K562 (cell line): Measurements from ENCODE around the gene FAM20B. TPM values are rescaled to one million over a fixed set of nuclear protein-coding genes. Genes with fewer than 3 reads are reported as not detected.

Source experiments
- BDP1 ChIP-seq: IDR thresholded peaks from 3 replicates; pipeline ENCODE4 v1.6.1; 2011; ENCODE audit not compliant: insufficient read length, insufficient read depth
- CBX3 ChIP-seq, 2 experiments: IDR thresholded peaks; 1 replicate in 1 of 2; 2 replicates in 1 of 2; pipeline ENCODE4 v1.6.1; 2012; ENCODE audit warnings: inconsistent platforms in 2 of 2, low read length in 2 of 2, borderline replicate concordance in 1 of 2, control low read depth in 1 of 2
- CREB1 ChIP-seq, 2 experiments: sonication (generic) in 1 of 2; formaldehyde crosslinking in 1 of 2; IDR thresholded peaks; 2 replicates each; pipeline versions ENCODE4 v1.6.1 to v1.8.0; 2012 to 2022; ENCODE audit warnings: inconsistent platforms in 1 of 2, mild to moderate bottlenecking in 1 of 2, missing genetic modification reagents in 1 of 2, moderate library complexity in 1 of 2
- FIP1L1 ChIP-seq: fragments of 200-400 bp; formaldehyde crosslinking; IDR thresholded peaks from 2 replicates; pipeline ENCODE4 v1.6.1; 2018; ENCODE audit warnings: mild to moderate bottlenecking, low read depth, low read length; ENCODE audit not compliant: poor library complexity, severe bottlenecking
- GABPB2 ChIP-seq: fragments of 250-450 bp; sonication (Bioruptor Pico); conservative IDR thresholded peaks from 2 replicates; pipeline ENCODE4 v1.5.1; 2021; ENCODE audit warnings: mild to moderate bottlenecking
- HMG20B ChIP-seq: fragments of 250-450 bp; sonication (Bioruptor Pico); IDR thresholded peaks from 2 replicates; pipeline ENCODE4 v1.5.0; 2021; ENCODE audit warnings: mild to moderate bottlenecking
- HOXB6 ChIP-seq: fragments of 250-450 bp; sonication (Bioruptor Pico); IDR thresholded peaks from 2 replicates; pipeline ENCODE4 v1.5.1; 2022; ENCODE audit warnings: mild to moderate bottlenecking, borderline replicate concordance
- MEIS2 ChIP-seq: fragments of 450-650 bp; IDR thresholded peaks from 2 replicates; pipeline ENCODE4 v1.6.1; 2014; ENCODE audit warnings: mild to moderate bottlenecking; ENCODE audit not compliant: partially characterized antibody
- NFYB ChIP-seq: IDR thresholded peaks from 2 replicates; pipeline ENCODE4 v1.6.1; 2011; ENCODE audit warnings: mild to moderate bottlenecking, moderate library complexity; ENCODE audit not compliant: insufficient read length; ENCODE audit errors: extremely low read depth
- PRPF4 ChIP-seq: fragments of 200-400 bp; formaldehyde crosslinking; IDR thresholded peaks from one replicate; pipeline ENCODE4 v1.6.1; 2017; ENCODE audit warnings: low read length, low read depth, mild to moderate bottlenecking; ENCODE audit not compliant: insufficient read depth, poor library complexity, severe bottlenecking
- SIN3A ChIP-seq, 2 experiments: fragments of 150-350 bp in 1 of 2; IDR thresholded peaks; 2 replicates each; pipeline ENCODE4 v1.6.1; 2011 to 2016; ENCODE audit warnings: borderline replicate concordance in 2 of 2, low read depth in 2 of 2, low read length in 2 of 2, mild to moderate bottlenecking in 2 of 2, moderate library complexity in 2 of 2; ENCODE audit not compliant: control insufficient read depth in 1 of 2
- ZBTB1 ChIP-seq: sonication (generic); formaldehyde crosslinking; IDR thresholded peaks from 2 replicates; pipeline ENCODE4 v1.8.1; 2023; ENCODE audit warnings: missing genetic modification reagents, low read depth, mild to moderate bottlenecking, borderline replicate concordance
- ZNF785 ChIP-seq: fragments of 250-450 bp; sonication (Bioruptor Pico); IDR thresholded peaks from 2 replicates; pipeline ENCODE4 v1.4.0; 2020; ENCODE audit warnings: mild to moderate bottlenecking
- polyA plus RNA-seq, 8 experiments: library from polyadenylated mRNA; depleted of rRNA in 4 of 8; stranded (reverse) in 5 of 8; unstranded in 3 of 8; fragments of >200 nt; fragmentation: Nextera tagmentation in 2 of 8; fragmentation: Illumina TruSeq in 1 of 8; extraction: Ambion mirVana in 2 of 8; extraction: Trizol in 1 of 8; gene quantifications; 2 replicates each; pipeline versions ENCODE4 v1.2.1 to v1.2.3, GENCODE V29; 2011 to 2014; ENCODE audit warnings: inconsistent platforms in 1 of 8, missing spikeins in 1 of 8
- total RNA-seq, 7 experiments: library from RNA; depleted of rRNA in 6 of 7; stranded (reverse); fragments of >200 nt in 6 of 7; fragmentation: Illumina TruSeq in 2 of 7; extraction: Trizol in 2 of 7; gene quantifications; 2 replicates each; pipeline versions ENCODE4 v1.2.1 to v1.2.3, GENCODE V29; 2011 to 2021; ENCODE audit warnings: low replicate concordance in 1 of 7
- TF ChIP-seq, protein P1 (sequence below), 2 experiments: IDR thresholded peaks in 1 of 2; conservative IDR thresholded peaks in 1 of 2; 2 replicates each; pipeline ENCODE4 v1.6.1; 2016; ENCODE audit warnings: low read depth in 2 of 2, mild to moderate bottlenecking in 1 of 2, missing compliant biosample characterization in 1 of 2, missing genetic modification characterization in 1 of 2, moderate library complexity in 1 of 2
- TF ChIP-seq, protein P2 (sequence below): sonication (generic); formaldehyde crosslinking; IDR thresholded peaks from 2 replicates; pipeline ENCODE4 v1.8.1; 2023; ENCODE audit warnings: mild to moderate bottlenecking, missing genetic modification reagents
- TF ChIP-seq, protein P3 (sequence below): fragments of 450-650 bp; IDR thresholded peaks from 2 replicates; pipeline ENCODE4 v1.7.1; 2018; ENCODE audit warnings: mild to moderate bottlenecking, low read depth; ENCODE audit not compliant: partially characterized antibody
- TF ChIP-seq, protein P4 (sequence below): fragments of 250-450 bp; sonication (Bioruptor Pico); IDR thresholded peaks from 2 replicates; pipeline ENCODE4 v1.8.0; 2022; ENCODE audit warnings: moderate library complexity, mild to moderate bottlenecking, inconsistent platforms

The FAM20B gene
- total and polyA plus RNA-seq, 9 of the 15 experiments (the other 6 are each of a cell fraction or from before 2014, with no cell fraction given) = 7.2 to 67.5 (median 42.9) TPM

DNA sequence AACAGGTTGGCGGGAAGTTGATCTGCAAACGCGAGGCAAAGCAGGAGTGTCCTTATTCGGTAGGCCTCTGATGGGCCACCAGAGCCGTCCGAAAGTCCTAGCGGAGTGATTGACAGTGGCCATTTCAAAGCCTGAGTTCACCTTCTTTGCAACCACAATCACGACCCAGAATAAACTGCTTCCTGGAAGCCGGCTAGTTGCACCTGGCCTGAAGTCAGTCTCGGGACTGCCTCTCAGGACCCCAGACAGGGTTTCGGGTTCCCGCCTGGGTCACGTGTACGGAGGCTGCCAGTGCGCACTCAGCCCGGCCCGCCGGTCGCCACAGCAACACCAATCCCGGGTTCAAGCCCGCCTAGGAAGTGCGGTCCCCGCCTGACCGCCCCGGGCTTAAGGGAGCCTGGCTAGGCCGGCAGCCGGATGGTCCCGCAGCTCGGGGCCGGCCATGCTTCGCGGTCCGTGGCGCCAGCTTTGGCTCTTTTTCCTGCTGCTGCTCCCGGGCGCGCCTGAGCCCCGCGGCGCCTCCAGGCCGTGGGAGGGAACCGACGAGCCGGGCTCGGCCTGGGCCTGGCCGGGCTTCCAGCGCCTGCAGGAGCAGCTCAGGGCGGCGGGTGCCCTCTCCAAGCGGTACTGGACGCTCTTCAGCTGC, 56.1 kb downstream of the FAM20B start, which contains the start of gene TOR3A (continued):
- TF ChIP-seq, protein P1, sequence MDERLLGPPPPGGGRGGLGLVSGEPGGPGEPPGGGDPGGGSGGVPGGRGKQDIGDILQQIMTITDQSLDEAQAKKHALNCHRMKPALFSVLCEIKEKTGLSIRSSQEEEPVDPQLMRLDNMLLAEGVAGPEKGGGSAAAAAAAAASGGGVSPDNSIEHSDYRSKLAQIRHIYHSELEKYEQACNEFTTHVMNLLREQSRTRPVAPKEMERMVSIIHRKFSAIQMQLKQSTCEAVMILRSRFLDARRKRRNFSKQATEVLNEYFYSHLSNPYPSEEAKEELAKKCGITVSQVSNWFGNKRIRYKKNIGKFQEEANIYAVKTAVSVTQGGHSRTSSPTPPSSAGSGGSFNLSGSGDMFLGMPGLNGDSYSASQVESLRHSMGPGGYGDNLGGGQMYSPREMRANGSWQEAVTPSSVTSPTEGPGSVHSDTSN (CRISPR knock-in tag; IDR thresholded peaks at IDR 0.05; ENCODE audit: low read depth) = no peak
- TF ChIP-seq, protein P1 (tag; conservative IDR thresholded peaks at IDR 0.05; ENCODE audit: low read depth) = peak; percentile 88
- TF ChIP-seq MEIS2 = peak; percentile 91
- TF ChIP-seq CREB1 (IDR thresholded peaks at IDR 0.05) = no peak
- TF ChIP-seq CREB1 (CRISPR knock-in tag; IDR thresholded peaks at IDR 0.05) = peak; percentile 43; the same call in 1 of the 2 replicates
- TF ChIP-seq NFYB = peak; percentile 72
- peak; percentile 64; the same call in 1 of the 2 replicates for TF ChIP-seq ZBTB1 (CRISPR knock-in tag)
- TF ChIP-seq BDP1 = no peak
- peak in 1 of 2 experiments; percentile 68; a peak in 2 of 4 replicates for TF ChIP-seq SIN3A (IDR thresholded peaks at IDR 0.05; ENCODE audit: borderline replicate concordance in 2 of 2, control insufficient read depth in 1 of 2, low read depth in 2 of 2, low read length in 2 of 2)
- no peak for TF ChIP-seq GABPB2 (CRISPR knock-in tag)
- TF ChIP-seq, protein P2, sequence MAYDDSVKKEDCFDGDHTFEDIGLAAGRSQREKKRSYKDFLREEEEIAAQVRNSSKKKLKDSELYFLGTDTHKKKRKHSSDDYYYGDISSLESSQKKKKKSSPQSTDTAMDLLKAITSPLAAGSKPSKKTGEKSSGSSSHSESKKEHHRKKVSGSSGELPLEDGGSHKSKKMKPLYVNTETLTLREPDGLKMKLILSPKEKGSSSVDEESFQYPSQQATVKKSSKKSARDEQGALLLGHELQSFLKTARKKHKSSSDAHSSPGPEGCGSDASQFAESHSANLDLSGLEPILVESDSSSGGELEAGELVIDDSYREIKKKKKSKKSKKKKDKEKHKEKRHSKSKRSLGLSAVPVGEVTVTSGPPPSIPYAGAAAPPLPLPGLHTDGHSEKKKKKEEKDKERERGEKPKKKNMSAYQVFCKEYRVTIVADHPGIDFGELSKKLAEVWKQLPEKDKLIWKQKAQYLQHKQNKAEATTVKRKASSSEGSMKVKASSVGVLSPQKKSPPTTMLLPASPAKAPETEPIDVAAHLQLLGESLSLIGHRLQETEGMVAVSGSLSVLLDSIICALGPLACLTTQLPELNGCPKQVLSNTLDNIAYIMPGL = peak; percentile 86
- no peak for TF ChIP-seq ZNF785
- TF ChIP-seq HOXB6 (CRISPR knock-in tag) = no peak
- no peak for TF ChIP-seq HMG20B (CRISPR knock-in tag)
- peak; percentile 87 for TF ChIP-seq FIP1L1
- TF ChIP-seq, protein P3, sequence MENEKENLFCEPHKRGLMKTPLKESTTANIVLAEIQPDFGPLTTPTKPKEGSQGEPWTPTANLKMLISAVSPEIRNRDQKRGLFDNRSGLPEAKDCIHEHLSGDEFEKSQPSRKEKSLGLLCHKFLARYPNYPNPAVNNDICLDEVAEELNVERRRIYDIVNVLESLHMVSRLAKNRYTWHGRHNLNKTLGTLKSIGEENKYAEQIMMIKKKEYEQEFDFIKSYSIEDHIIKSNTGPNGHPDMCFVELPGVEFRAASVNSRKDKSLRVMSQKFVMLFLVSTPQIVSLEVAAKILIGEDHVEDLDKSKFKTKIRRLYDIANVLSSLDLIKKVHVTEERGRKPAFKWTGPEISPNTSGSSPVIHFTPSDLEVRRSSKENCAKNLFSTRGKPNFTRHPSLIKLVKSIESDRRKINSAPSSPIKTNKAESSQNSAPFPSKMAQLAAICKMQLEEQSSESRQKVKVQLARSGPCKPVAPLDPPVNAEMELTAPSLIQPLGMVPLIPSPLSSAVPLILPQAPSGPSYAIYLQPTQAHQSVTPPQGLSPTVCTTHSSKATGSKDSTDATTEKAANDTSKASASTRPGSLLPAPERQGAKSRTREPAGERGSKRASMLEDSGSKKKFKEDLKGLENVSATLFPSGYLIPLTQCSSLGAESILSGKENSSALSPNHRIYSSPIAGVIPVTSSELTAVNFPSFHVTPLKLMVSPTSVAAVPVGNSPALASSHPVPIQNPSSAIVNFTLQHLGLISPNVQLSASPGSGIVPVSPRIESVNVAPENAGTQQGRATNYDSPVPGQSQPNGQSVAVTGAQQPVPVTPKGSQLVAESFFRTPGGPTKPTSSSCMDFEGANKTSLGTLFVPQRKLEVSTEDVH = peak; percentile 84
- TF ChIP-seq, protein P4, sequence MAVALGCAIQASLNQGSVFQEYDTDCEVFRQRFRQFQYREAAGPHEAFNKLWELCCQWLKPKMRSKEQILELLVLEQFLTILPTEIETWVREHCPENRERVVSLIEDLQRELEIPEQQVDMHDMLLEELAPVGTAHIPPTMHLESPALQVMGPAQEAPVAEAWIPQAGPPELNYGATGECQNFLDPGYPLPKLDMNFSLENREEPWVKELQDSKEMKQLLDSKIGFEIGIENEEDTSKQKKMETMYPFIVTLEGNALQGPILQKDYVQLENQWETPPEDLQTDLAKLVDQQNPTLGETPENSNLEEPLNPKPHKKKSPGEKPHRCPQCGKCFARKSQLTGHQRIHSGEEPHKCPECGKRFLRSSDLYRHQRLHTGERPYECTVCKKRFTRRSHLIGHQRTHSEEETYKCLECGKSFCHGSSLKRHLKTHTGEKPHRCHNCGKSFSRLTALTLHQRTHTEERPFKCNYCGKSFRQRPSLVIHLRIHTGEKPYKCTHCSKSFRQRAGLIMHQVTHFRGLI = no peak
- TF ChIP-seq PRPF4 = no peak
- TF ChIP-seq CBX3 (IDR thresholded peaks at IDR 0.05; ENCODE audit: borderline replicate concordance in 1 of 2, low read length in 2 of 2) = peak in 1 of 2 experiments; percentile 41; a peak in 1 of 3 replicates
